ENCODE data around the gene ALG1.
"Not testable (repeated sequence)": the region's sequence is repeated elsewhere in the genome, so short reads cannot be mapped to it uniquely, and the experiment has no call there.

DNA sequence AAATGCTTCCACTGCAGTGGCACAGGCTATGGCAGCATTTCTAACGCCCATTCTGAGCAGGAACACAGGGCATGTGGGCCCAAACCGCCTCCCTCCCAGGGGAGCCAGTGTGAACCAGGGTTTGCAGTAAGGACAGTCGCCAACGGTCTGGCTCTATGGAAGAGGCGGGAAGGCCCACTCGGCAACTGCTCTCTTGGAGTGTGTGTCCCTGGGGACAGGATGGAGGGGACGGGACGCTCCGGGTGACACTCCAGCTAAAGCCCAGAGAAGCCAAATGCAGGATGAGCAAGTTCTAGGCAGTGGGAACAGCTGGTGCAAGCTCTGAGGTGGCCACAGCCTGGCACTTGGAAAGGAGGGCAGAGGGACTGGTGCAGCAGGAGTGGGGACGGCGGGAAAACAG, 22.1 kb downstream of the ALG1 start:
- TF ChIP-seq, protein P1, sequence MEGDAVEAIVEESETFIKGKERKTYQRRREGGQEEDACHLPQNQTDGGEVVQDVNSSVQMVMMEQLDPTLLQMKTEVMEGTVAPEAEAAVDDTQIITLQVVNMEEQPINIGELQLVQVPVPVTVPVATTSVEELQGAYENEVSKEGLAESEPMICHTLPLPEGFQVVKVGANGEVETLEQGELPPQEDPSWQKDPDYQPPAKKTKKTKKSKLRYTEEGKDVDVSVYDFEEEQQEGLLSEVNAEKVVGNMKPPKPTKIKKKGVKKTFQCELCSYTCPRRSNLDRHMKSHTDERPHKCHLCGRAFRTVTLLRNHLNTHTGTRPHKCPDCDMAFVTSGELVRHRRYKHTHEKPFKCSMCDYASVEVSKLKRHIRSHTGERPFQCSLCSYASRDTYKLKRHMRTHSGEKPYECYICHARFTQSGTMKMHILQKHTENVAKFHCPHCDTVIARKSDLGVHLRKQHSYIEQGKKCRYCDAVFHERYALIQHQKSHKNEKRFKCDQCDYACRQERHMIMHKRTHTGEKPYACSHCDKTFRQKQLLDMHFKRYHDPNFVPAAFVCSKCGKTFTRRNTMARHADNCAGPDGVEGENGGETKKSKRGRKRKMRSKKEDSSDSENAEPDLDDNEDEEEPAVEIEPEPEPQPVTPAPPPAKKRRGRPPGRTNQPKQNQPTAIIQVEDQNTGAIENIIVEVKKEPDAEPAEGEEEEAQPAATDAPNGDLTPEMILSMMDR (IDR thresholded peaks at IDR 0.05): not testable (repeated sequence)
- TF ChIP-seq EP300, POLR2A (IDR thresholded peaks at IDR 0.05): not testable (repeated sequence)
